Hair follicular keratinocyte (primary cell): ENCODE data around the gene BOLA2. TPM values are rescaled to one million over a fixed set of nuclear protein-coding genes. Genes with fewer than 3 reads are reported as not detected.

ENCODE experiments used
- total RNA-seq: library from RNA; depleted of rRNA; stranded (reverse); fragments of >200 nt; gene quantifications from 2 replicates; pipeline ENCODE4 v1.2.3, GENCODE V29; 2015

BOLA2 gene
- 14.1 and 15.2 TPM in 2 replicates for total RNA-seq

DNA sequence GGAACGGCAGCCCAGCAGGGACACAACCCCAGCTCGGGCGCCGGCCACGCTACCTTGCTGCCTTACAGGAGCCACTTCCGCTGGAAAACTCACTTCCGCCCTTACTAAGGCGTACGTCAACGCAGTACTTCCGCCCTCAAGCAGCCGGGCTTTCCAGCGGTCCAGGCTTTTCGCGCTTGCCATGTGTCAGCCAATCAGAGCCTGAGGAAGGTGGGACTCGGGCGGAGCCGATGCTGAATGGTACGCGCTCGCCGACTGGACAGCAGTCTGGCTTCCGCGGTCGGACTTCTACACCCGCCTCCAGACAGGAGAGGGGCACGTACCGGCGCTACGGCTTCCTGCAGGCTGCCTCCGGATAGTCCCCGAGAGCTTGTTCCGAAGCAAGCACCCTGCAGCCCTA, at the start of gene BOLA2, which contains the start of gene SLX1B:
BOLA2 (minus strand) TSS at position 83 of the 400 bp plus-strand sequence. CDS start 98 bp downstream, outside the sequence.
SLX1B (plus strand) TSS at position 265 of the 400 bp plus-strand sequence.

GRCh38 chr16:29459706-29460646, 5.8 kb upstream of the BOLA2 start, which contains the start of gene SULT1A4:
Gene SULT1A4, plus strand, starts transcription at chr16:29459913. Its CDS starts 1,473 bp downstream, at chr16:29461386.

Other genes with a start within 250 kb of the BOLA2 start
- gene NPIPB11, start 47.6 kb downstream of the BOLA2 start, total RNA-seq: 0.04 and 0.08 TPM in 2 replicates
- gene SLX1B, start 182 bp upstream of the BOLA2 start, total RNA-seq: 42.6 and 64.9 TPM in 2 replicates
- 0.76 and 2.0 TPM in 2 replicates for gene SULT1A4, start 5.6 kb upstream of the BOLA2 start, total RNA-seq
- 1.2 and 2.8 TPM in 2 replicates for gene NPIPB12, start 52.1 kb upstream of the BOLA2 start, total RNA-seq
- gene SPN, start 208.9 kb upstream of the BOLA2 start, total RNA-seq: not detected in 2 replicates
- gene QPRT, start 224.8 kb upstream of the BOLA2 start, total RNA-seq: 6.2 and 8.3 TPM in 2 replicates